A673 (cell line): ENCODE data around the gene HMGN3. TPM values are rescaled to one million over a fixed set of nuclear protein-coding genes. Genes with fewer than 3 reads are reported as not detected.

Source experiments
- BruUV-seq: library from RNA; stranded (reverse); fragments of 400-500 nt; replicated peaks from 2 replicates; lab custom pipeline; 2021; lab: Mats Ljungman, UMichigan
- CTCF ChIA-PET: fragments of 300-600 bp; sonication (Branson Sonifier 250); formaldehyde crosslinking; loops from one replicate; lab custom pipeline; 2022; ENCODE audit warnings: antibody characterized with exemption; lab: Charles Lee
- POLR2A ChIA-PET: fragments of 300-600 bp; sonication (Branson Sonifier 250); formaldehyde crosslinking; loops from one replicate; lab custom pipeline; 2022; ENCODE audit warnings: antibody characterized with exemption; ENCODE audit not compliant: low non-redundant PET; lab: Charles Lee
- DNase-seq: peaks from one replicate; pipeline ENCODE4 v3.0.0-alpha.2; 2015; ENCODE audit warnings: low spot score
- H3K27ac ChIP-seq: fragments of 200-600 bp; sonication (generic); 2 replicates; pipeline ENCODE4 v1.5.1; 2016; ENCODE audit warnings: mixed run types, low read depth, mild to moderate bottlenecking, mixed read lengths, antibody characterized with exemption, low read length; ENCODE audit not compliant: poor library complexity, severe bottlenecking
- H3K27me3 ChIP-seq: fragments of 200-600 bp; sonication (generic); replicated peaks from 2 replicates; pipeline ENCODE4 v1.6.1; 2017; ENCODE audit warnings: mixed run types, low read depth, mild to moderate bottlenecking, mixed read lengths, antibody characterized with exemption, low read length; ENCODE audit not compliant: insufficient read depth, poor library complexity
- H3K36me3 ChIP-seq: fragments of 200-600 bp; sonication (generic); 2 replicates; pipeline ENCODE4 v1.6.1; 2016; ENCODE audit warnings: mixed run types, mild to moderate bottlenecking, mixed read lengths, antibody characterized with exemption, low read length; ENCODE audit not compliant: insufficient read depth, poor library complexity, severe bottlenecking
- H3K4me1 ChIP-seq: fragments of 200-600 bp; sonication (generic); 2 replicates; pipeline ENCODE4 v1.6.1; 2017; ENCODE audit warnings: mixed run types, mild to moderate bottlenecking, mixed read lengths, antibody characterized with exemption, low read length; ENCODE audit not compliant: insufficient read depth, poor library complexity, severe bottlenecking
- H3K4me3 ChIP-seq: fragments of 200-600 bp; sonication (generic); 2 replicates; pipeline ENCODE4 v1.5.1; 2016; ENCODE audit warnings: low read depth, mixed run types, mild to moderate bottlenecking, mixed read lengths, low read length; ENCODE audit not compliant: poor library complexity, severe bottlenecking
- H3K9me3 ChIP-seq: fragments of 200-600 bp; sonication (generic); 2 replicates; pipeline ENCODE4 v1.6.1; 2016; ENCODE audit warnings: mixed run types, low read depth, mild to moderate bottlenecking, mixed read lengths, antibody characterized with exemption, low read length; ENCODE audit not compliant: poor library complexity, severe bottlenecking
- CTCF ChIP-seq: fragments of 300-800, 200-600 bp; sonication (generic); conservative IDR thresholded peaks from 2 replicates; pipeline ENCODE4 v1.5.1; 2017; ENCODE audit warnings: low read depth, mild to moderate bottlenecking, antibody characterized with exemption, low read length, moderate library complexity, mixed read lengths
- EZH2 ChIP-seq: fragments of 200-600 bp; sonication (generic); IDR thresholded peaks from 2 replicates; pipeline ENCODE4 v1.6.1; 2017; ENCODE audit warnings: borderline replicate concordance, low read depth, mild to moderate bottlenecking, mixed read lengths, antibody characterized with exemption, low read length; ENCODE audit not compliant: poor library complexity, severe bottlenecking
- intact Hi-C: fragments of 100-400 bp; cut with micrococcal nuclease; formaldehyde crosslinking; loops from one replicate; pipeline ENCODE4 v1.10.0; 2022; ENCODE audit not compliant: unreplicated experiment
- total RNA-seq: library from RNA; stranded (reverse); gene quantifications from 2 replicates; pipeline ENCODE4 v1.2.3, GENCODE V29; 2021

HMGN3 gene
- total RNA-seq, 1 experiment from 2014 or later: 83.8 TPM

DNA sequence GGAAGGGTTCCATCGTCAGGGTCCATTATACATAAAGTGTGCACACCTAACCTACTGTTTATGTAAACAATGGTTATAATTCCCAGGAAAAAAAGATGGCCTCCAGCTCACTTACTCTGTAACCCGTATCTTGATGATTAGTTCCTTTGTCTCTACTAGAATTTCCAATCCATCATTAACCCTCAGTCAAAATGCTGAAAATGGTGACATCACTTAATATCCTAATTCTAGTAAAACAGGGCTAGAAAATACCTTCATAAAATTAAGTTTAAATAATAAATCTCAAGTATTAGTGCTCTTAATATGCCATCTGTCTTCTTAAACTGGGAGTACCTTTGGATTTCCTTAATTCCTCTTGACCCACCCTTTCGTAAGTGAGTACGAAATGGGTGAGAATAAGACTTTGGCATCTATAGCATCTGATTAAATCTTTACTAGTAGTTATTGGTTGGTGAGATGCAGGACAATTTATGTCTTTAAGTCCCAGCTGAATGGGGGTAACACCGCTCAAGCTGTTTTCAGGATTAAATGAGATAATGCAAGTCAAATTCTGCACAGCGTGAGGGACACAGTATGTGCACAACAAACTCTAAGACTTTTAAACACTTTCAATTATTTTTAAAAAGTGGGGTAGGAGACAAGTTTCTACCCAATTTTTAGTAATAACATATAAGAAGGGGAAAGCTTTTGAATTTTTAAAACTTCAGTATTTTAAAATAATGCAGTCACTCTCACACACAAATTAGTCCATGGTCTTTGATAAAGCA is 1.6 kb downstream of the HMGN3 start:
- no TSS peak for BruUV-seq
- intact Hi-C loops: loop anchor here (5.0 kb wide), 1 partner anchor 304 kb away; the partner anchor contains the start of gene LCA5
- ChIA-PET CTCF (no interaction called here), POLR2A (no interaction called here)
- Histone ChIP-seq H3K4me3 (peak overlapping the region; percentile 82), H3K27me3 (no peaks in the 10 kb centered on the region), H3K36me3 (no peaks in the 10 kb centered on the region), H3K27ac (peak overlapping the region; percentile 79), H3K9me3 (no peaks in the 10 kb centered on the region), H3K4me1 (peaks cover 11% of the 10 kb centered on the region)
- DNase-seq: no peak
- no peak for TF ChIP-seq EZH2
- no peak for TF ChIP-seq CTCF

- Histone ChIP-seq H3K9me3 (no peaks in the 10 kb centered on the region), H3K36me3 (no peaks in the 10 kb centered on the region), H3K27me3 (no peaks in the 10 kb centered on the region), H3K4me1 (peaks cover 11% of the 10 kb centered on the region), H3K27ac (no peak overlapping the region), H3K4me3 (no peak overlapping the region)
- ChIA-PET POLR2A (no interaction called here), CTCF (no interaction called here)
- no peak for TF ChIP-seq EZH2
- TF ChIP-seq CTCF: no peak
- no TSS peak for BruUV-seq
- intact Hi-C loops: loop anchor here (5.0 kb wide), 1 partner anchor 306 kb away; the partner anchor contains the start of gene LCA5
- DNase-seq: no peak
These were observed 2.8 kb downstream of the HMGN3 start for GRCh38 chr6:79231666-79232065.

DNA sequence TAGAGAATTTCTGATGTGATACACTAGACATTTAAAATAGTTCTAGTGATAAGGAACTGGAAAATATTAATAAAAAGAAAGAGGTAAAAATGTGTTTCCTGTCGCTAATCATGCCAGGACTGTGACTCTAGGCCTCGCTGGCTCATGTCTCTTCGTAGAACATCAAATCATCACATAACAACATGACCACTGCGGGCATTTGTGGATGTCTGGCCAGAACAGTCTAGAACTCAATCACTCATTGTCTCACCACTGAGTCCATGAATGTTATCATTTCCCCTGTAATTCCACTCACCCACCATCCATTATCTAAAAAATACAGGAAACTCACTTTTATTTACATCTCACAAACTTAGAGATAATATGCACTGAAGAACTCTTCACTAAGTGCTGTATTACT is 3.4 kb downstream of the HMGN3 start:
- ChIA-PET POLR2A (no interaction called here), CTCF (no interaction called here)
- no peak overlapping the region for H3K27ac ChIP-seq
- no TSS peak for BruUV-seq
- DNase-seq: no peak
- H3K36me3 ChIP-seq: no peaks in the 10 kb centered on the region
- TF ChIP-seq EZH2 (no peak), CTCF (no peak)
- H3K9me3 ChIP-seq: no peaks in the 10 kb centered on the region
- H3K4me1 ChIP-seq: peaks cover 11% of the 10 kb centered on the region
- no peak overlapping the region for H3K4me3 ChIP-seq
- no peaks in the 10 kb centered on the region for H3K27me3 ChIP-seq
- intact Hi-C loops: loop anchor here (5.0 kb wide), 1 partner anchor 306 kb away; the partner anchor contains the start of gene LCA5
